Activated gamma-delta T cell treated with Interleukin-2 at 50 U/mL for 16 hours (primary cell): ENCODE measurements around the gene LBH.

Experiments
- DNase-seq: peaks from one replicate; pipeline ENCODE4 v3.0.0-alpha.2; 2020

The LBH gene

DNA sequence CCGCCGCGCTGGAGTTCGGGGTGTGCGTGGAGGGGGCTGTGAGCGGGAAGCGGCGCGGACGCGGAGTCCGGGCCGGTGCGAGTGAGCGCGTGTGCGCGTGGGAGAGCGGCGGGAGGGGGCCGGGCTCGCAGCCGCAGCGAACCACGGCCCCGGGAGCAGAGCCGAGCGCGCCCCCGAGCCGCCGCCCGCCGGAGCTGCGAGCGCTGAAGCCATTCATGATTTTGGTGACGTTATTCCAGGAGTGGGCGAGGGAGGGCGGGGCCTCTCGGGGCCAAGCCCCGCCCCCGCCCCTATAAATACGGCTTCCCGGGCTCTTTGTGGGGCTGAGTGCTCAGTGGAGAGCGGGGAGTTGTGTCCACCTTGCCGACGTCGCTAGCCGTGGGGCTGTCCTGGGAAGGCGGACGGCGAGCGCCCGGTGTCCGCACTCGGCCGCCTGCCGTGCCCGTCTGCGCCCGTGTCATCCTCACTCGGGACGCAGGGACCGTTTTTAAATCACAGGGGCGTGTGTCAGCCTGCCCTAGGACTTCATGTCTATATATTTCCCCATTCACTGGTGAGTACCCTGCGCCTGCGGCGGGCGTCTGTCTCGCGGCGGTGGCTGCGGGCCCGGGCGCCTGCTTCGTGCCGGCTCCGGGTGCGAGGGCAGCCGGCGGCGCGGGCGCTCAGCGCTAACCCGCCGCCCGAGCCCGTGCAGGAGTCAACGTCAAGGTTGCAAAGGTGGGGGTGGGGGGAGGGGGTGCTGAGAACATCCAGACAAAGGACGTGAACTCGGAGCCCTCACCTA is at the start of gene LBH:
LBH (plus strand) TSS at position 323 of the 784 bp plus-strand sequence; CDS start at position 528, 205 bp downstream.
- peak; percentile 87 for DNase-seq

DNA sequence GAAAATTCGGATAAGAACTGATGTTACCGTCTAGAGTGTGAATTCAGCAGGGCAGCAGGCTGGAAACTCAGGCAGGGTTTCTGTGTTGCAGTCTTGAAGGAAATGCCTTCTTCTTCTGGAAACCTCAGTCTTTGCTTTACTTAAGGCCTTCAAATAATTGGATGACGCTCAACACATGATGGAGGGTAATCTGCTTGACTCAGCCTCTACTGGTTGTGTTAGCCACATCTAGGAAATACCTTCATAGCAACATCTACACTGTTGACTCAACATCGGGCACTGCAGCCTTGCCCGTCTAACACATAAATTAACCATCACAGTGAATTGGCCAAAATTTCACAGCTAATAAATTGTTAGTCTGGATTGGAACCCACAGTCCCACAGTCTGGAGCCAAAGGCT is 47.3 kb upstream of the LBH start:
- no peak for DNase-seq

DNA sequence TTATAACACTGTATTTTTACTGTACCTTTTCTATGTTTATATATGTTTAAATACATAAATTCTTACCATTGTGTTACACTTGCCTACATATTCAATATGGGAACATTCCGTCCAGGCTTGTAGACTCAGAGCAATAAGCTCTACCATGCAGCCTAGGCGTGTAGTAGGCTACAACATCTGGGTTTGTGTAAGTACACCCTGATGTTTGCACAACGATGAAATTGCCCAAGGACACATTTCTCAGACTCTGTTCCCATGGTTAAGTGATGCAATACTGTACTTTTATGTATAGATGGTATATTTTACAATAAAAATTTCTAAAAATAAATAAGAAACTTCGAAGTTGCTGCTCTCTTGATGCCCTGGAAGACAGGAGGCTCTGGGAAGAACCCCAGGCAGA is 46.2 kb upstream of the LBH start:
- no peak for DNase-seq

DNA sequence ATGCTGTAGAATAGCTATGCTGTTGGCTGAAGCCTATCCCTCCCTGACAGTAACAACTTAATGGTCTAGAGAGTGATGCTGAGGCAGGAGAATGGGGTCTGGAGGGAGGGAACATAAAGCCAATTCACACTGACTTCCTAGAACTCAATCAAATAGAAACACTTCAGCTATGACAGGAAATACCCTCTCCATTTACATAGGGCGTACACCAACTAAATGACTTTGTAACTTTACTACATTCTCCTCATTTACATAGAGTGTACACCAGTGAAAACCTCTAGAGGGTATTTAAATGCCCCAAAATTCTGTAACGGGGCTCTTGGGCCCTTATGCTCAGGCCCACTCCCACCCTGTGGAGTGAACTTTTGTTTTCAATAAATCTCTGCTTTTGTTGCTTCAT is 43.0 kb upstream of the LBH start:
- no peak for DNase-seq

DNA sequence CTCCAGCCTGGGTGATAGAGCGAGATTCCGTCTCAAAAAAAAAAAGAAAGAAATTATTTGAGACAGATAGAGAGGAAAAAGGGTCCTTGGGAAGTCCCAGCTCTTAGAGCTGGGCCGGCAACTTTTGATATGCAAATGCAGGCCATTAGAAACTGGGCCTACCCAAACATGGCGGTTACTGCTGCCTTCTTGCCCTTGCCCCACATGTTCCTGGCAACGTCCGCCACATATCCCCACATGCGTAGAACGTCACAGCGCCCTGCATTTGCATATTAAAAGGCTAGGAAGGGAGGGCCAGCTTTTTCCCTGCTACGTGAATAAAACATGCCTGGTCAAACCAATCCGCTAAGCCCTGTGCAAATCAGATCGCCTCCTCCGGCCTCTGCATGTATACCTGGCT is 40.7 kb upstream of the LBH start:
- no peak for DNase-seq

DNA sequence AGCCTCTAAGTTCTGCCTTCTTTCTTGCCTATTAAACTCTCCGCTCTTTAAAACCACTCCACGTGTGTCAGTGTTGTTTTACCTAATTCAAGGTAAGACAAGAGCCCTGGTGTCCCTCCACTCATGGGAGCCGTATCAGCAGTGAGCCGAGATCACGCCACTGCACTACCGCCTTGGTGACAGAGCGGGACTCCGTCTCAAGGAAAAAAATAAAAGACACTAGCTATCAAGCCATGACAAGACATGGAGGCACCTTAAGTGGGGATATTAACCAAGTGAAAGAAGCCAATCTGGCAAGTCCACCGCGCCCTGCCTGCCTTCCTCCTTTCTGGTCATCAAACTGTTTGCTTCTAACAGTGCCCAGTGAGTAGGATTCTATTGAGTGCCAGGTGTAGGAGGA is 40.2 kb upstream of the LBH start:
- DNase-seq, result no peak

DNA sequence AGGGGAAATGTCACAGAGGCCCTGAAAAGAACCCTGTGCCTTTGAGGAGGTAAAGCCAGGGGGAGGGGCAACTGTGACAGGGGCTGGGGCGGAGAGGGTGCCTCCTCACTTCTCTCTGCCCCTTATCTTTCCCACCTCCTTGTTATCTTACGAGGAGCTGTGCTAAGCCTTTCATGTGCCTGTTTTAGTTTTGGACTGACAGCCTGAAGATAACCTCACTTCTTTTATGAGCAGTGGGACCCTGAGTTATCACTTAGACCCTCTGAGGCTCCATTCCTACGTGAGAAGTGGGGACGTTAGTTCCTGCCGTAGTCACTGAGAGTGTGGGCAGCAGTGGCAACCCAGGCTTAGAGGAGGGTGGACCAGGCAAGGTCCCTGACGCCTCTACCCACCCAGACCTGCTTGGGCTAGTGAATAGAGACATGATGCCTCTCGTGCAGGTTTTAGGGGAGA is 39.5 kb upstream of the LBH start:
- DNase-seq, result no peak

DNA sequence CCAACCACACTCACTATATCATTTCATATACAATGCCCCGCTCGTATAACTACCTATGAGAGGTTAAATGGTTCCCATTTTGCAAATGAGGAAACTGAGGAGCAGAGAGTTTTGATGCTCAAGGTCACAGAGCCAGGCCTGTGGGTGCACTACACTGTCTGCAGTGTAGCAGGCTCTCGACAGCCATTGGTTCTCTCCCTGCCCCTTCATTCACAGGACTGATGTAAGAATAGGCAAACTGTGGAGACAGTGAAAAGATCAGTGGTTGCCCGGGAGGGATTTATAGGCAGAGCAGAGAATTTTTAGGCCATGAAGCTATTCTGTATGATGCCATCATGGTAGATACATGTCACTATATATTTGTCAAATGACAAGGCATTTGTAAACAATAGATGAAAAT is 39.0 kb upstream of the LBH start:
- DNase-seq, result no peak

DNA sequence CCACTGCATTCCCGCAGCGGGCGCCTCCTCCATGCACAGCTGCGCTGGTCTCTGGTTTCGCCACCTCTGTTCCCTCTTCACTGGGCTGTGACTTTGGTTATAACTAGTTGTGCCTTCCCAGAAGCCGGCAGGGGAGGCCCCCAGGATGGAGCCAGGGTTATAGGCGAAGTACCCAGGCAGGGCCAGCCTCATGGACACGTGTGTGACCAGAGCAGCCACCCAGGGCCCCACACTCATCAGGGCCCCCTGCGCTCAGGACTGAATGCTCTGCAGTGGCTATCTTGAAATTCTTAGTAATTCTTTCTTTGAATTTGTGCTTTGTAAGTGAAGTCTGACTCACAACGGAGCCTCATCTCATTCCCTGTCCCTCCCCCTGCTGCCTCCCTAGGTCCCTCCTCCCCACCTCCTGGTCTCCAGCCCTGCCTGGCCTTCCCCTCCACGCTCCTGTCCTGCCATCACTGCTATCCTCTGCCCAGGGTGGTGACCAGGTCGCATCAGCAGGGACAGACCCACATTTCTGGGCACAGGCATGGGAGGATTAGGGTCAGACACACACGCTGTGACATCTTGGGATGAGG is 38.1 kb upstream of the LBH start:
- DNase-seq, result no peak

DNA sequence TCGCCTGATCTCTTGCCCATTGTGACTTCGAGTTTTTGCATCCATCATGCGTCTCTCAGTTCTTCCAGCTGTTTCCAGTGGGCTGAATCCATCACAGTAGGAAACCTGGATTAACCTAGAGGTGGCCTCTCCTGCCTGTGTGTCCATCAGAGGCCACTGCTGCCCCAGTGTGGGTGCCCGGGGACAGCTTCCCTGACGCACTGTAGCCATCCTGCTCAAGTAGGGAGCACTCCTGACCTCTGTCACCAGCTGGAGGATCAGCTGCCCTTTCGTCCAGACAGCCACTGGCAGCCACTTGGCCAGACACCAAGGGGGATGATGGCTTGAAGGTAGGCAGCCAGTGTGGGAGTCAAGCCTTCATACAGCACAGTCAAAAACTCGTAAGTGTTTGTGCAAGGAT is 36.9 kb upstream of the LBH start:
- DNase-seq, result no peak

DNA sequence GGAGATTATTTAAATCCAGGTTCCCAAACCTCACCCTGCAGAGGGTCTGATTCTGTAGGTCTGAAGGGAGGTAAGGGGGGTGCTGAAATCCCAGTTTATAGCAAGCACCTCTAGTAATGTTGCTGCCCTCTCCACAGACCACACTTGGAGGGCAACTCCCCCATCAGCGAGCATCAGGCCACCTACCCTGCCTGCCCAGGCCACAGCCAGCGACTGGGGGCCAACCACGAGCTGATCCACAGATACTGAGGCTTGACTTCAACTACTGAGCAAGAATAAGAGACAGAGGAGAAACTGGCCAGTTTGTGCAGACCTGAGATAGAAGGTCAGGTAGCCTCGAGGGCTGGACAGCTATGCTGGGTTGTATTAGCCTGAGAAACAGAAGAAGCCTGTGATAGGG is 36.3 kb upstream of the LBH start:
- no peak for DNase-seq

DNA sequence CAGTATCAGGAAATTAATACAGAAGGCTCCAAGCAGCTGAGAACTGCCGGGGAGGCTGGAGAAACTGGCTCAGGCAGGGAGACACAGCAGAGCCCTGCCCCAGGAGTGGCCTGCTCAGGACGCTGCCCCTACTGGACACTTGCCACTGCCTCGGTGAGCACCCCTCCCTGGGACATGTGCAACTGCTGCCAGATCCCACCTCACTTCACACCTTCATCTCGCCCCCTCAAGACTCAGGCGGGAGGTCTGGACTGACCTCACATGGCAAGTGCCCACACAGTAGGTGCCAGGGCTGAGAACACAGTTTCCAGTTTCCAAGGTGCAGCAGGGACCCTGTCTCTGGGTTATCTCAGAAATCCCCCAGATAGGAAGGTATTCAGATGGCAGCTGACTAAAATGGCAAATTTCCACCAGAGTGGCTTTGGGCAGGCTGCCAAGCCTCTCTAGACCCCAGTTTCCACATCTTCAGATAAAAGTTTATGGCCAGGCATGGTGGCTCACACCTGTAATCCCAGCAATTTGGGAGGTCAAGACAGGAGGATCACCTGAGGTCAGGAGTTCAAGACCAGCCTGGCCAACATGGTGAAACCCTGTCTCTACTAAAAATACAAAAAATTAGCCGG is 33.7 kb upstream of the LBH start:
- DNase-seq, result no peak

DNA sequence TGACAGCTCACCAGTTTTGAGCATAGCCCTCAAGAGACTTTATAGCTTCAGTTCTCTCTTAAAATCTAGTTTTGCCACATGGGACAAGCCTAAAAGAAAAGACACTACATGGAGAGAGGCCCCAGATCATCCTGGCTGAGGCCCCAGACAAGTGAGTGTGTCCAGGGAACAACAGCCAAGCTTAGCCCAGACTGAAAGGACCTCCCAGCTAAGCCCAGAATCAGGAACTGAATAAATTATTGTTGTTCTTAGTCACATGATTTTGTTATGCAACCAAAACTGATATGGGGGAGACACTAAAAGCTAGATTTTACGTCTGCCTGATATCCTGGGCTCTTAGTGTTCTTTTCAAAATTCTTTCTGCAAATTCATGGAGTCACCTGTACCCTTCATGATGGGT is 29.3 kb upstream of the LBH start:
- DNase-seq, result no peak

DNA sequence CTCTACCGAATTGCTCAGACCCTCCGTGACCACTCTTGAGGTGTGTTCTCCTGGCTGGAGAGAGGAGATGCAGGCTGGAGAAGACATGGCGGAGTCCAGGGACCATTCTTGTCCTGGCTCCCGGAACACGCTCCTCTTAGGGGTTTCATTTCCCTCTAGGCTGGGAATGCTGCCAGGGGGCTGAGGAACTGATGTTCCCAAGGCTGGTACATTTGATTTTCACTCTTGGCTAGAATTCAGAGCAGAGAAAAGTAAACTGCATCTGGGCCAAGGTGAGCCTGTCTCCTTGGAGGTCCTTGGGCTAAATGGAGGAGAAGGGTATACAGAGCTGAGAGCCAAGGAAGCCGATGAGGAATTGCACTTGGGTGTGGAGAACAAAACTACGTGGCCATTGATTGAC is 28.2 kb upstream of the LBH start:
- no peak for DNase-seq

DNA sequence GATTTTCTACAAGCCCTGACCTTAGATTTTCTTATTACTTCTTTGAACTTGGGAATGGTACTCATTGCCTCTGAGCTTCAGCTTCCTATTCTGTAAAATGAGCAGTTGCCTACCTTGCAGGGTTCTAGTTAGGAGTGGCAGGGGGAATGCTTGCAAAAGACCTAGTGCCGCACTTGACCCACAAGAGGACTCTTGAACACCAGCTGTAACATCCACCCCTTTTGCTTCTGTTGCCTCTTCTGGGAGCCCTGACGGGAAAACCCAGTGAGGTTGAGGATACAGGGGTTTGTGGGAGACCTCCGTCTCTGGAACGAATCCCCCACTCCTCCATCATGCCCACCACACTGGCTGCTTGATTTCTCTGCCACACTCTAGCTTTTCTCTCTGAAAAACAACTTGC is 27.1 kb upstream of the LBH start:
- no peak for DNase-seq

DNA sequence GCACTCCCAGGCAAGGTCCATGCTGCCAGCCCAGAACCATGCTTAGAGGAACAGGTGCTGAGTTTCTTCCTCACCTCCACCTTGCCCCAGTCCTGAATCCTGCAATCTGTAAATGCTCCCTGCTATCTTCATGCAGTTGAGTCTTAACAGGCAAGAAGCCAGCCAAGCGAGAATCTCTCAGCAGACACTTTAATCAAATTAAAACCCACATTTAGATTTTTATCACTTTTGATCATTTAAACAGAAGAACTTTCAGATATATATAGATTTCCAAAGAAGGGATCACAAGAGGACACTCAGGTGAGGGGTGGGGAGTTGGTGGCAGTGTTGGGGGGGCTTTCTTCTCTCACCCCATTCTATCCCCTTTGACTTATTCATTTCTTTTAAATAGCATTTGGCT is 25.9 kb upstream of the LBH start:
- DNase-seq, result no peak

DNA sequence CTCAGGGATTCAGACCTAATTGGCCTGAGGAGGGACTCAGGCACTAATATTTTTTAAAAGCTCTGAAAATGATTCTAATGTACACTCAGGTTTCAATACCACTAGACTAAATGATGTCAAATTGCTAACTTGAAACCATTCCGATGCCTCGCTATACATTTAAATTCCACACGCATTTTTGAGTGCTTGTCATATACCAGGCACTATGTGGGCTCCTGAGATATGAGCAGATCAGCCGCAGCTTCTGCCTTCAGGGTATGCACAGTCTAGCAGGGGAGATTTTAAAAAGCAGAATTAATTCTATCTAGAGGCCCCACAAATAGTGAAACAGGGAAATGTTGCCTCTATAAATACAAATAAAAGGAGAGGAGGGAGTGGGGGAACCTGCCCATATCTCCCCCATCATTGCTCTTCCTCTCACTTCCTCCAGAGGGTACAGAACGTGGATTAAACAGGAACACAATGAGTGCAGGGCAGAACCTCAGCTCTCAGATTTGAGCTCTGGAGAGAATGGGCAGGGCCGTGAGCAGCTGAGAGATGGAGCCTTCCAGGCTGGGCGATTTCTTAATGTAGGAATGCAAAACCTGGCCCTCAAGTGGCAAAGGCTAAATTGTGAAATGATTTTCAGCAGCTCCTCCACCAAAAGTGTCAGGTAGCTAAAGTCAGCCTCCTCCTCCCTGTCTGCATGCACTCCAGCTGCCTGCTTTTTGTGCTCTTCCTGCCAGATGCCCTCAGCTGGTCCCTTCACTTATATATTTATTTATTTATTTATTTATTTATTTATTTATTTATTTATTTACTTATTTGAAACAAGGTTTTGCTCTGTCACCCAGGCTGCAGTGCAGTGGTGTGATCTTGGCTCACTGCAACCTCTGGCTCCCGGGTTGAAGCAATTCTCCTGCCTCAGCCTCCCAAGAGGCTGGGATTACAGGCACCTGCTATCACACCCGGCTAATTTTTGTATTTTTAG is 24.6 kb upstream of the LBH start:
- DNase-seq, result no peak

DNA sequence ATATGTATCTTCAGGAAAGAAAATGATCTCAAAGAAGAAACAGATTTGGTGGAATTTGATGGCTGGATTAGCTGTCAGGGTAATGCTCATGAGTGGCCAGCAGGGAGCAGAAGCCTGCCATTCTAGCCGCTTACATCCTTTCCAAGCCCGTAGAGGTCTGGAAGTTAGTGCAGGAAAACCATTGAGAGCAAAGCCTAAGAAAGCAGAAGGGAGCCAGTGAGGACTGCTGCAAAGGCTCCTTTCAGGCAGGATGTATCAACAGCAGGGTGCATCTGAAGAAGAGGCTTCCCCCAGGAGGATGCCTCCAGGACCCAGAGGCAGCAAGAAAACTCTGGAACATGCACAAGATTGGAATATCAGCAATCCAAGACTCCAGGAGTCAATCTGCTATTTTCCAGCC is 22.9 kb upstream of the LBH start:
- DNase-seq, result no peak

DNA sequence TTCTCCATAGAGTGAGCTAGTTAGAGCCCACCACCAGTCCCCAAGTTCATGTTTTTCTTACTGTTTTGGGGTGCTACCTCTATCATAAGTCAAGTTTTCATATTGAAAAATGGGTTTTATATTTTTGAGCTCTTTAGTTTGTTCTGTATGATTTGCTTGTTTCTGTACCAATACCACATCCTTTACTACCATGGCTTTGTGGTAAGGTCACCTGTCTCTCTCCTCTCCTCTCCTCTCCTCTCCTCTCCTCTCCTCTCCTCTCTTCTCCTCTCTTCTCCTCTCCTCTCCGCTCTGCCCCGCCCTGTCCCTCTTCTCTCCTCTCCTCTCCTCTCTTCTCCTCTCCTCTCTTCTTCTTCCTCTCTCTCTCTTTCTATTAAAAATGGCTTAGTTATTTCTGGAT is 22.1 kb upstream of the LBH start:
- no peak for DNase-seq

DNA sequence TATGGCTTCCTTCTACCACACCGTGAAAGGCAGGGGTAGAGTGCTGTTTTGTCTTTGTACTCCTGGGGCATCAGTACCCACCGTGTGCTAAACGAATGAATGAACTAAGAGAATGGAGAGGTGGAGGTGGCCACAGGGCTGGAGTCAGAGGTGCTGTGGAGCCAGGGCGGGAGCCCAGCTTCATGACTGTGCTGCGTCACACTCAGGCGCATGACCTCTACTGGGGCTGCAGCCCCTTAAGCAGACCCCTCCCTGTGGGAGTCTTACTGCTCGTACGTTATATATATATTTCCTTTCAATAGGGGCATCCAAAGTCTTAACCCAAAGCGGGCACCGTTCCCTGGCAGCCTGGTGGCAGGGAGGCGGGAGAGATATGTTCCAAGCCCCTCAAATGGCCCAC is 18.0 kb upstream of the LBH start:
- DNase-seq, result no peak

DNA sequence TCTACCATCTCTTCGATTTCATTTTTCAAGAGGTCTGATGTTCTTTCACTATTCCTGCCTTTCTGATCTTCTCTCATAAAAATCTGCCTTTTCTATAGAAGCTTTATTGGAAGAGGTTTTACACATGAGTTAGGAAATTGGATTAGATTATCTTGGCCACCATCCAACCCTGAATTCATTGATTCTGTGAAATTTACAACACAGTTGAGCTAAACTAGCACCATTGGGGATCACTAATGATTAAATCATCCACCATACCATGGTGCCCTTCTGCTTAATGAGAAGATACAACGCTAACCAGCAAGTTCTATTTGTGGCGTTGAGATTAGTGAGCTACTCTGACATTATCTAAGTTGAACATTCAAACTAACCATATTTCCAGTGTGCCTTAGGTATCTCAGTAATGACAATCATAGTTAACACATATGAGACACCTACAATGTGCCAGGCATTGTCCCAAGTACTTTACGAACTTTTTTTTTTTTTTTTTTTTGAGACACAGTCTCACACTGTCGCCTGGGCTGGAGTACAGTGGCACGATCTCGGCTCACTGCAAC is 17.3 kb upstream of the LBH start:
- no peak for DNase-seq

DNA sequence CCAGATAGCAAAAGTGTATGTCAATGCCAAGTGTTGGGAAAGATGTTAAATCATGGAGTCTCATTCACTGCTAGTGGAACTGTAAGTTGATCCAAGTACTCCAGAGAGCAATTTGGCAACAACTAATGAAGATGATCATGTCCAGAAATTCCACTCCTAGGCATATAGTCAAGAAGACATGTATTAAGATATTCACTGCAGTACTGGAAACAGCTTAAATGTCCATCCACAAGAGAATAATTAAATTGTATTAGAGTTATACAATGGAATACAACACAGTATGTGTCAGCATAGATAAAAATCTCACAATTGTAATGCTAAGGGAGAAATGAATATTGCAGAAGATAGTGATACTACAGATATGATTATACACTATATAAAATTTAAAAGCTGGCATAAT is 15.2 kb upstream of the LBH start:
- DNase-seq, result no peak
